SK-N-SH treated with all-trans-retinoic acid at 6 μM for 48 hours (cell line): ENCODE data around the gene METTL22.

ENCODE experiments used
- ATAC-seq: fragments of 200-7000 bp; cut with Tn5 transposase; 3 replicates; pipeline ENCODE4 v1.9.1; 2020; ENCODE audit warnings: mild to moderate bottlenecking, moderate library complexity
- ARNTL ChIP-seq: fragments of 450-650 bp; formaldehyde crosslinking; IDR thresholded peaks from 2 replicates; pipeline ENCODE4 v1.5.0; 2020; ENCODE audit warnings: low read depth, mild to moderate bottlenecking, moderate library complexity, borderline replicate concordance
- BACH2 ChIP-seq: fragments of 250-450 bp; sonication (Bioruptor Pico); IDR thresholded peaks from 2 replicates; pipeline ENCODE4 v1.9.0; 2021; ENCODE audit warnings: mild to moderate bottlenecking, borderline replicate concordance
- CREB5 ChIP-seq: fragments of 250-450 bp; sonication (Bioruptor Pico); IDR thresholded peaks from 2 replicates; pipeline ENCODE4 v1.5.1; 2020; ENCODE audit warnings: low read depth, mild to moderate bottlenecking, moderate library complexity
- CSDC2 ChIP-seq: fragments of 250-450 bp; sonication (Bioruptor Pico); IDR thresholded peaks from 2 replicates; pipeline ENCODE4 v1.5.0; 2020; ENCODE audit warnings: mild to moderate bottlenecking, moderate library complexity
- CSRNP3 ChIP-seq: fragments of 250-450 bp; sonication (Bioruptor Pico); IDR thresholded peaks from 2 replicates; pipeline ENCODE4 v1.5.1; 2021; ENCODE audit warnings: mild to moderate bottlenecking, moderate library complexity
- ESRRG ChIP-seq: fragments of 250-450 bp; sonication (Bioruptor Pico); IDR thresholded peaks from 2 replicates; pipeline ENCODE4 v1.6.1; 2021; ENCODE audit warnings: mild to moderate bottlenecking
- GLIS3 ChIP-seq: fragments of 250-450 bp; sonication (Bioruptor Pico); IDR thresholded peaks from 2 replicates; pipeline ENCODE4 v1.5.0; 2020; ENCODE audit warnings: mild to moderate bottlenecking, moderate library complexity
- OSR1 ChIP-seq: fragments of 250-450 bp; sonication (Bioruptor Pico); IDR thresholded peaks from 2 replicates; pipeline ENCODE4 v1.8.0; 2022; ENCODE audit warnings: moderate library complexity, mild to moderate bottlenecking, inconsistent platforms
- PATZ1 ChIP-seq: fragments of 250-450 bp; sonication (Bioruptor Pico); IDR thresholded peaks from 2 replicates; pipeline ENCODE4 v1.8.0; 2020; ENCODE audit warnings: mild to moderate bottlenecking, moderate library complexity, borderline replicate concordance
- POU6F1 ChIP-seq: fragments of 250-450 bp; sonication (Bioruptor Pico); IDR thresholded peaks from 2 replicates; pipeline ENCODE4 v1.8.0; 2021; ENCODE audit warnings: low read depth, mild to moderate bottlenecking, moderate library complexity, borderline replicate concordance
- PPARA ChIP-seq: fragments of 250-450 bp; sonication (Bioruptor Pico); IDR thresholded peaks from 2 replicates; pipeline ENCODE4 v1.5.0; 2020; ENCODE audit warnings: mild to moderate bottlenecking, borderline replicate concordance
- RARB ChIP-seq: fragments of 250-450 bp; sonication (Bioruptor Pico); IDR thresholded peaks from 2 replicates; pipeline ENCODE4 v1.8.0; 2021; ENCODE audit warnings: mild to moderate bottlenecking, moderate library complexity
- SNAI2 ChIP-seq: fragments of 250-450 bp; sonication (Bioruptor Pico); IDR thresholded peaks from 2 replicates; pipeline ENCODE4 v1.5.0; 2020; ENCODE audit warnings: mild to moderate bottlenecking, moderate library complexity
- TCF4 ChIP-seq: fragments of 250-450 bp; sonication (Bioruptor Pico); IDR thresholded peaks from 2 replicates; pipeline ENCODE4 v1.8.0; 2021; ENCODE audit warnings: mild to moderate bottlenecking, moderate library complexity, borderline replicate concordance
- TOX ChIP-seq: fragments of 250-450 bp; sonication (Bioruptor Pico); IDR thresholded peaks from 2 replicates; pipeline ENCODE4 v1.8.0; 2021; ENCODE audit warnings: mild to moderate bottlenecking, moderate library complexity, borderline replicate concordance
- TSHZ2 ChIP-seq: fragments of 250-450 bp; sonication (Bioruptor Pico); IDR thresholded peaks from 2 replicates; pipeline ENCODE4 v1.5.0; 2020; ENCODE audit warnings: mild to moderate bottlenecking, moderate library complexity
- ZC3H10 ChIP-seq: fragments of 250-450 bp; sonication (Bioruptor Pico); IDR thresholded peaks from 2 replicates; pipeline ENCODE4 v1.5.1; 2021; ENCODE audit warnings: mild to moderate bottlenecking, moderate library complexity
- ZFP3 ChIP-seq: fragments of 250-450 bp; sonication (Bioruptor Pico); IDR thresholded peaks from 2 replicates; pipeline ENCODE4 v1.5.0; 2020; ENCODE audit warnings: mild to moderate bottlenecking, moderate library complexity
- ZFP30 ChIP-seq: fragments of 450-650 bp; formaldehyde crosslinking; IDR thresholded peaks from 2 replicates; pipeline ENCODE4 v1.5.0; 2022; ENCODE audit warnings: mild to moderate bottlenecking, moderate library complexity
- ZNF565 ChIP-seq: fragments of 450-650 bp; formaldehyde crosslinking; conservative IDR thresholded peaks from 2 replicates; pipeline ENCODE4 v1.5.0; 2020; ENCODE audit warnings: low read depth, mild to moderate bottlenecking, moderate library complexity
- ZNF70 ChIP-seq: fragments of 450-650 bp; formaldehyde crosslinking; IDR thresholded peaks from 2 replicates; pipeline ENCODE4 v1.5.0; 2020; ENCODE audit warnings: mild to moderate bottlenecking, moderate library complexity
- ZNF8 ChIP-seq: fragments of 450-650 bp; formaldehyde crosslinking; IDR thresholded peaks from 2 replicates; pipeline ENCODE4 v1.5.0; 2020; ENCODE audit warnings: mild to moderate bottlenecking, moderate library complexity

The METTL22 gene

GRCh38 chr16:8696880-8697279 is 75.4 kb downstream of the METTL22 start:
- TF ChIP-seq OSR1: no peak
- TF ChIP-seq ZFP3 (CRISPR knock-in tag): no peak
- TF ChIP-seq TOX (CRISPR knock-in tag): no peak
- TF ChIP-seq ZC3H10 (CRISPR knock-in tag): no peak
- TF ChIP-seq ZNF8 (CRISPR knock-in tag): no peak
- TF ChIP-seq RARB: no peak
- no peak for TF ChIP-seq BACH2
- TF ChIP-seq ARNTL (CRISPR knock-in tag): no peak
- TF ChIP-seq GLIS3: no peak
- TF ChIP-seq ZNF70 (CRISPR knock-in tag): no peak
- TF ChIP-seq ZNF565 (CRISPR knock-in tag): no peak
- no peak for TF ChIP-seq SNAI2 (CRISPR knock-in tag)
- no peak for TF ChIP-seq TCF4 (CRISPR knock-in tag)
- no peak for TF ChIP-seq CSDC2
- no peak for TF ChIP-seq ZFP30
- no peak for ATAC-seq

- ATAC-seq: no peak
- no peak for TF ChIP-seq PPARA (CRISPR knock-in tag)
- no peak for TF ChIP-seq ESRRG (CRISPR knock-in tag)
- no peak for TF ChIP-seq CSRNP3 (CRISPR knock-in tag)
- no peak for TF ChIP-seq TCF4 (CRISPR knock-in tag)
- TF ChIP-seq POU6F1 (CRISPR knock-in tag): no peak
- no peak for TF ChIP-seq ZNF565 (CRISPR knock-in tag)
- no peak for TF ChIP-seq ARNTL (CRISPR knock-in tag)
- TF ChIP-seq PATZ1 (CRISPR knock-in tag): no peak
- no peak for TF ChIP-seq ZNF8 (CRISPR knock-in tag)
- no peak for TF ChIP-seq TSHZ2 (CRISPR knock-in tag)
- no peak for TF ChIP-seq SNAI2 (CRISPR knock-in tag)
- no peak for TF ChIP-seq OSR1
- TF ChIP-seq ZNF70 (CRISPR knock-in tag): no peak
- no peak for TF ChIP-seq TOX (CRISPR knock-in tag)
- TF ChIP-seq CREB5: no peak
- TF ChIP-seq RARB: no peak
Measured at GRCh38 chr16:8697965-8698364, 76.5 kb downstream of the METTL22 start.
